GM18505 (cell line): ENCODE results near the gene FAM120C.

ENCODE experiments used
- ATAC-seq: cut with Tn5 transposase; IDR thresholded peaks from one replicate; pipeline ENCODE4 v1.9.1; 2021; ENCODE audit not compliant: unreplicated experiment
- POLR2A ChIP-seq: IDR thresholded peaks from 4 replicates; pipeline ENCODE4 v1.6.1; 2011; ENCODE audit warnings: borderline replicate concordance; ENCODE audit not compliant: insufficient read depth, insufficient read length; ENCODE audit errors: extremely low read depth

Gene FAM120C, protein sequence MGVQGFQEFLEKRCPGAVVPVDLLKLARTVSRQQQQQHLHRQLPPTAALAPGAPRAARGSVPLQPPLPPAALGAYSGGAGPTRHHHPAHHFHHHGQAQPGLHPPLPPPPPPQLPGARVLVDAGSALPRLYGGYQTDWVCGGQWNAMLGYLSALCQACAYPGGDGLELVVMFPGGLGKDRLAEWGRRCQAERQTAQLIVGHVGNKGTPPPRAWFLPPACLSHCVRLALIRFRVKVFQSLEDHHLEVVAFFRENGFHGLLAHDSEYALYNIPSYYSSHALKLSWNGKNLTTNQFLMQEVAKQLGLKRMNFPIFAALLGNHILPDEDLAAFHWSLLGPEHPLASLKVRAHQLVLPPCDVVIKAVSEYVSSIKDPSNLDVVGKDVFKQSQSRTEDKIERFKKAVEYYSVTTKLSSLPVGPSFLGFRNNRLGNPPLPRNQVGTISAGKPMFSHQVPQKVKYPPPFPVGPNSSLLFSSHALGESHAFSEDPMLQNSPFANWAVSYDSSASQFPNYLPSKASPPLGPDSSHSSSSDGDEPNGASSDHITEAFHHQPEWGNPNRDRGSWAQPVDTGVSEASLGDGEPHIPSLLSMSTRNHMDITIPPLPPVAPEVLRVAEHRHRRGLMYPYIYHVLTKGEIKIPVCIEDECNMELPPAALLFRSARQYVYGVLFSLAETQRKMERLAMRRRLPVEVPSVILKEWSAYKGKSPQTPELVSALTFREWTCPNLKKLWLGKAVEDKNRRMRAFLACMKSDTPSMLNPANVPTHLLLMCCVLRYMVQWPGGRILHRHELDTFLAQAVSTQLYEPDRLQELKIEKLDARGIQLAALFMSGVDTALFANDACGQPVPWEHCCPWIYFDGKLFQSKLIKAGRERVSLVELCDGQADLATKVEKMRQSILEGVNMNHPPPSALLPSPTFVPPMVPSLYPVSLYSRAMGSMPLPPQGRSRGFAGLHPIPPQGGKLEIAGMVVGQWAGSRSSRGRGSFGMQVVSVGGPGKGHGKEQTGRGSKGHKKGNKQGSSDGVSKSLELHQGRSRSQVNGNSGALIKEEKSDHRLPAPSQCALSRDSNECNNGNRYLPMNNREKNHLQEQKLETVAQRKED

DNA sequence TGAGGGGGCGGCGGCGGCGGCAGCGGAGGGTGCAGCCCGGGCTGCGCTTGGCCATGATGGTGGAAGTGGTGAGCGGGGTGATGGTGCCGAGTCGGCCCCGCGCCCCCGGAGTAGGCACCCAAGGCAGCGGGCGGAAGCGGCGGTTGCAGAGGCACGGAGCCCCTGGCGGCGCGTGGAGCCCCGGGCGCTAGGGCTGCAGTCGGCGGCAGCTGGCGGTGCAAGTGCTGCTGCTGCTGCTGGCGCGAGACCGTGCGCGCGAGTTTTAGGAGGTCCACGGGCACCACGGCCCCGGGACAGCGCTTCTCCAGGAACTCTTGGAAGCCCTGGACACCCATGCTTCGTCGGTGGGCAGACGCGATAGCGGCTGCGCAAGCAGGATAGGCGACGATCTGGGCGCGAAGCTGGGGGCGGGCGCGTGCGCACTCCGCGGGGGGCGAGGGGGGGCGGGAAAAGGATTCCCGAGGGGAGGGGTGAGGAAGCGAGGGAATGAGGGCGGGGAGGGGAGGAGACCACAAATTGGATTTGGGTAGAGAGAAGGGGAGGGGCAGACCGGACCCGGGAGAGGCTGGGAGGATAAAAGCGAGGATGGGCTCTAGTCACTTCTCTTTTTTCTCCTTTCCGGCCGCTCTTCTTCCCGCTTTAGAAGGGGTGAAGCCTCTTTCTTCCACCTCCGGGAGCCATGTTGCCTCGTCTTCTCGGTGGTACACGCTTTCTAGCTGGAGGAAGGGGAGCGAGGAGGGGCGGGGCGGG is at the start of gene FAM120C:
TSS of gene FAM120C (minus strand) at position 391 of the 750 bp plus-strand sequence. CDS start at position 335, 56 bp downstream.
- TF ChIP-seq POLR2A = peak; percentile 68
- peak; percentile 44 for ATAC-seq

DNA sequence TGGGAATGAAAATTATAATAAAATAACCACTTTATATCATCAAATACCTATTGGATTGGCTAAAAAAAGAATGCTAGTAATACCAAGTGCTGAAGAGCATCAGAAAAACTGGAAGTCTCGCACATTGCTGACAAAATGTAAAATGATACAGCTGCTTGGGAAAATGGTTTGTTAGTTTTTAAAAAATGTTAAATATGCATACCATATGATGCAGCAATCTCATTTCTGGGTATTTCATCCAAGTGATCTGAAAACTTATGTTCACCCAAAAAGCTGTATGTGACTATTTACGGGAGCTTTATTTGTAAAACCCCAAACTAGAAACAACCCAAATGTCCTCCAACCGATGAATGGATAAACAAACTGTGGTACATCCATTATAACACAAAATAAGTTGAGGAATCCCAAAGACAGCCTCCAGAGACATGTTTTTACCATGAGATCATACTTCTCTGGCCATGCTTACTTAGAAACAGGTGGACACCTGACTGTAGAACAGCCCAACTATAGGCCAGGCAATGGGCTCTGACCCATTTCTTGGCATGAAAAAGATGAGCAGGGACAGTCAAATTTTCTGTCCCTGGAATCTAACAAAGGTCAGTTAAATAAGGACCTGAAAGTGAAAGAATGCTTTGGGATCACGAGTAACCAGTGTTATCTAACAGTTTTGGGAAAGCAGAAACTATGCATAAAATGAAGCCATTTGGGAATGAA is 47.5 kb upstream of the FAM120C start:
- TF ChIP-seq POLR2A = no peak
- ATAC-seq = no peak

DNA sequence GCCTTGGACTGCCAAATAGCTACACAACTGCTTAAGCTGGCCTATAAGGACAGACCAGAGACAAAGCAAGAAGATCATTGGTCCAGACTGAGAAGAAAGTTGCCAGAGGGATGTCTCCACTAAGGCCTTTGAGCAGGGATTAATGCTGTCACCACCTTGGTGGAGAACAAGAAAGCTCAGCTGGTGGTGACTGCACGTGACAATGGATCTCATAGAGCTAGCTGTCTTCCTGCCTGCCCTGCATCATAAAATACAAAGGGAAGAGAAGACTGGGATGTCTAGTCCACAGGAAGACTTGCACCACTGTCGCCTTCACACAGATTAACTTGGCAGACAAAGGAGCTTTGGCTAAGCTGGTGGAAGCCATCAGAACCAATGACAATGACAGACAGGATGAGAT is 40.5 kb upstream of the FAM120C start:
- no peak for ATAC-seq
- TF ChIP-seq POLR2A = no peak

DNA sequence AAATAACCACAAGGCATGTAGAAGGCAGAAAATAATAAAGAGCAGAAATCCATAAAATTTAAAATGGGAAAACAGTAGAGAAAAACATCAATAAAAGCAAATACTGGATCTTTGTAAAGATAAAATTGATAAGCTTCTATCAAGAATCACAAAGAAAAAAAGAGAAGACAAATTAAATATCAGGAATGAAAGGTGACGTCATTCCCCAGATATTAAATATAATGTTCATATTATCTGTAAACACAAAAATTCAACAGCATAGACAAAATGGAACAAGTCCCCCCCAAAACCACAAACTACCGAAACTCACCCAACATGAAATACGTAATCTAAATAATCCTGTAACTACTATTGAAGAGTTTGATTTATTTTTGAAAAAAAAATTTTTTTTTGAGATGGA is 30.5 kb upstream of the FAM120C start:
- no peak for ATAC-seq
- TF ChIP-seq POLR2A = no peak

DNA sequence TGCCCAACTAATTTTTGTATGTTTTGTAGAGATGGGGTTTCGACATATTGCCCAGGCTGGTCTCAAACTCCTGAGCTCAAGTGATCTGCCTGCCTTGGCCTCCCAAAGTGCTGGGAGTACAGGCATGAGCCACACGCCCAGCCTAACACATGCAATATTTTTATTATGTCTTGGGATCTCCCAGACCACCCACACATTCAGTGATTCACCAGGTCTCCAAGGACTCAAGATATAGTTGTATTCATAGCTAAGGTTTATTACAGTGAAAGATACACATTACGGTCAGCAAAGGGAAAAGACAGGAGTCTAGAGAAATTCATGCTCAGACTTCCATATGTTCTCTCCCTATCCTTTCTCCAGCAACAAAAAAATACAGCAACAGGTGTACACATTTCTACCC is 25.5 kb upstream of the FAM120C start:
- no peak for TF ChIP-seq POLR2A
- no peak for ATAC-seq

DNA sequence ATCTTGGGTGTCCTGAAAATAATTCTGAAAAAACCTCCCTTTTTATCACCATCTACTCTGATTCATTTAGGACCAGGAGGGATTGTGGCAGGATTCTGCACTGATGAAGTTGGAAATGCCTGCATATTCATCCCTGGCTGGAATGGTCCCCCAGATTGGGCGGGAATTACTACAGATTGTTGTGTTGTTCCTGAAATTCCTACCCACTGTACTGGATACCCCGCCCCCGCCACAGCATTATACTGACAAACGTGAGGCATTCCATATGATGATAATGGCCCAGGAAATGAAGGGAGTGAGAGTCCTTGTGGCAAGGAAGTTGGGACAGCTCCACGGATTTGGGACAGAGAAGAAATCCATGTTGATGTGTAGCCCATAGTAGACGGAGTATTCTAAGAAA is 15.2 kb upstream of the FAM120C start:
- no peak for ATAC-seq
- TF ChIP-seq POLR2A = no peak

DNA sequence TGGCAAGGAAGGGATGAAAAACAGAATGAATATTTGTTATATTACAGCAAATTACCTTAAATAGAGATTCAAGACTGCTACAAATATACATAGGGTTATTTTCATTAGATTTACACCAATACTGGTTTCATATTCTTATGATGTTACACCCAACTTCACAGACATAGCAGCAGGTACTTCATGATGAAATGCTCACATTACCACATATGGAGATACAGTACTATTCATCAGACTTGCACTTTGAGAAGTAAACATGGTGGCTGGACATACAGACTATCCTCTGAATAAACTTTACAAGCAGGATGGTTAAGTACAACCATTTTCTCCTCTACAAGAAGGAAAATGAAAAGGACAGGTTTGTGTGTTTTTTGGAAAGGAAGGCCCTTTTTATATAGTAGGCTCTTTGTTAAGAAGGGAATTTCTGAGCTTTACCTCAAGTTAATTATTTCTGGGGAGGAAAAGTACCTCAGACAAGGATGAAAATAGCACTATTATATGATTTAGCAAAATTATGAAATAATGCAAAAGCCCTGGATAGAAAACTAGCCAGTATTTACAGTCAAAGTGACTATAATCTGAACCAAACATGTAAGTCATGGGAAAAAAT is 12.0 kb upstream of the FAM120C start:
- ATAC-seq = no peak

DNA sequence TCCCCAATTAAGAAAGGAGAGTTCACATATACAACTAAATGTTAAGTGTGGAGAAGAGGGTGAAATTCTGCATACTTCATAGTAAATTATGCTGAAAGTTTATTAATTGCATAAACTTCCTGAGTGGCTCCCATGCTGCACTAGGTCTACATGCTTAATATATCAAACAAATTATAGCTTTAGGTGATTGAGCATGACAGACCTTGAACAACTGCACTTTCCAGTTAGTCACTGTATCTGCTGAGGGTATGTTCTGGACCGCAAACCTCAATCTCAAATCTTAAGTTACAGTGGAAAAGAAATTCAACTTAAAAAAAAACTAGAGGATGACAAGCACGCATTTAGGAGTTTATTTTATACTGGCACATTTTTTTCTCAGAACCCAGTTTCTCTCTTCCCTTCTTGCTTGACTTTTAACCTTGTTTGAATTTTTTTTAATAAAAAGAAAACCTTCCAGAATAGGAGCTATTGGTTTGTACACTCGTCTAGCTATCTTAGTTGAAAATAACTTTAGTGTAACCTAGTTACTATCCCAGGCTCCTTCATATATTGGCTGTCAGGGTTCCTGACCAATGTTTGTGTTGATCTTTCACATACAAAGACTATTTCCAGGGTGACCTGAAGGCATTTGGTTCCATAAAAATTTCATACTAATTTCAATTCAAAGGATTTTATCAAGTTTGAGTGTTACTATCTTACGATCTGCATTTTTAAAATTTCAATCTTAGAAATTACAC is 10.2 kb upstream of the FAM120C start:
- no peak for TF ChIP-seq POLR2A
- ATAC-seq = no peak

More for the DNA sequence above, 12.0 kb upstream of the FAM120C start:
- no peak for TF ChIP-seq POLR2A

DNA sequence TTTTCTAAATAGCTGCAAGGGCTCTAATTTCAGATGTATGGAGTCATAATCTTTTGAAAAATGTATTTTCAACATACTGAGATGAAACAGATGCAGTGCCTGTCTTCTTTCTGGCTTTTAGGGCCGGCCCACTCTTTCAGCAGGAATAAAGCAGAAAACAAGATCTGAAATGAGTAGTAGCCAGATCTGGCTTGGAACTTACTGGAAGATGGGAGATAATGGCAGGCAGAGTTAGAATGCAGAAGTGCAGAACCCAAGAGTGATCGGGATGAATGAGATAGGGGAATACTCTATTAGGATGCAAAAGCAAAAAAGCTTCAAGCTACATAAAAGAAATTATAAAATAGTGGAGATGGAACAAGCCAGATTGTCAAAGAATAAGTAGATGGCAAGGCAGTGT is 1.4 kb upstream of the FAM120C start:
- no peak for ATAC-seq
- no peak for TF ChIP-seq POLR2A

DNA sequence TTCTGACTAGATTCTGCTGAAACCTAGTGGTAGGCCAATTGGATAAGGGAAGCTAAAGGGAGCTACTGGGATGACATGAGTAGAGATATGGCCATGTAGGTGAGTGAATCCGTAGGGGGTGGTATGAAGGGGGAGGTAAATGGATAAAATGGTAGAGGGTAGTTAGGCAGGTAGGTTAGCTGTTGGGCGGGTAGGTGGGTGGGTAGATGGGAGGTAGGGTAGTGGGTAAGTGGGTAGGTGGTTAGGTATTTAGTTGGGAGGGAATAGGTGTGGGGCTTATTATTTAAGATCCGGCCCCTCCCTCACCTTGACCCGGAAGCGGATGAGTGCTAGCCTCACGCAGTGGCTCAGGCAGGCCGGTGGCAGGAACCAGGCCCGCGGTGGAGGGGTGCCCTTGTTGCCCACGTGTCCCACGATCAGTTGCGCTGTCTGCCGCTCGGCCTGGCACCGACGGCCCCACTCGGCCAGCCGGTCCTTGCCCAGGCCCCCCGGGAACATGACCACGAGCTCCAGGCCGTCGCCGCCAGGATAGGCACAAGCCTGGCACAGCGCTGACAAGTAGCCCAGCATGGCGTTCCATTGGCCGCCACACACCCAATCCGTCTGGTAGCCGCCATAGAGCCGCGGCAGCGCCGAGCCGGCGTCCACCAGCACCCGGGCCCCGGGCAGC is 725 bp downstream of the FAM120C start:
- TF ChIP-seq POLR2A = peak; percentile 48
- peak; percentile 57 for ATAC-seq

DNA sequence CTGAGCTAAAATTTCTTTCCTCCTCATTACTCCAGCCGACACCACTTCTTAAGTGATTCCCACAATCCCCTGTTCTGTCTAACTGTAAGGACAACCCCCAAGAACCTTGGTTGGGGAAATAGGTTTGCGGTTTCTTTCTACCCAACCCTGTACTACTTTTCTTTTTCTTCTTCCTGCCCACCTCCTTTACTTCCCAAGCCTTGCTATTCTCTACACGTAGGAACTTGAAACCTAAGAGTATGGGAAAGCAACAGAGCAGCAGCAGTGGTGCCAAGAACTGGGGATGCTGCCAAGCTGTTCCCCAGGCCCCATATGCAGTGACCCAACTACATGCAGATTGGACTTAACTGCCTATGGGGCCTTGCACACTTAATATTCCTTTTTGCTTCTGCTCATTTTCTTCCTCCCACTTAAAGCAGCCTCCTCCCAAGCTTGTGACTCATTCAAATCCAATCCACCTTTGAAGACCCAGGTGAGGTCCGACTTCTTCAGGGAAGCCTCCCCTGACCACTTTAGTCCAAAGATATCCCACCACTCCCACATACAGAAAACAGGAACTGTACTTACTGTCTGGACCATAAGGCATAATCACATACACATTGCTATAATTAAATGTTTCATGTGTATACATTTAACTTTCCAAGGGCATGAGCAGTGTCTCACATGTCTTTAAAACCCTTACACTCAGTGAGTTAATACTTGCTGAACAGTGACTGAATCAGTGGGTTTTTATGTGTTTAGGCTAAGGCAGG is 1.7 kb downstream of the FAM120C start:
- no peak for TF ChIP-seq POLR2A
- ATAC-seq = no peak

DNA sequence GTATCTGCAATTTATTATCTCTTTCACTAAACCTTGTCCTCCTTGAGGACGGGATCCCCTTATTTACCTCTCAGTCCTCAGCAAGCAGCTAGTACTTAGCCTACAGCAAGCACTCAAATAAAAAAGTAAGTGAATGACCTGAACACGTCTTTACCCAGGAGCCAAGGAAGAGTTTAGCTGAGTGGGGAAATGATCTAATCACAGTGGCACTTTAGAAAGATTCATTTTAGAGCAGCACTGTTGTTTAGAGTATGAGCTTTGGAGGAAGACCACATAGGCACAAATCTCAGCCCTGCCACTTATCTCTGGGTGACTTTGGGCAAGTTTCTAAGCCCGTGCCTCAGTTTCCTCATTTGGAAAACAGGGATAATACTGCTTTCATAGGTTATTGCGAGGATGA is 2.7 kb downstream of the FAM120C start:
- no peak for TF ChIP-seq POLR2A
- ATAC-seq = no peak
